ENCODE measurements around the gene RAD51. TPM values are rescaled to one million over a fixed set of nuclear protein-coding genes. Genes with fewer than 3 reads are reported as not detected.
A peak's percentile ranks its signal among the peaks of the same experiment; 100 is the strongest.

The RAD51 gene
- polyA plus RNA-seq, 3 donors, result 0.28 to 0.61 TPM; not detected in 1

- Histone ChIP-seq H3K36me3 (replicated peaks in 1 of 2; ENCODE audit: control insufficient read depth in 1 of 2, insufficient read depth in 2 of 2, low read length in 2 of 2) (peaks cover 54 to 76% of the 10 kb centered on the region in 2 donors), H2AFZ (ENCODE audit: insufficient read depth, low read depth, low read length, poor library complexity, severe bottlenecking) (no peak overlapping the region), H3K79me2 (ENCODE audit: insufficient read depth, low read length) (no peaks in the 10 kb centered on the region), H3K4me1 (ENCODE audit: control insufficient read depth in 1 of 2, insufficient read depth in 2 of 2, low read length in 2 of 2) (peaks cover 19 to 23% of the 10 kb centered on the region in 2 donors), H3K27ac (ENCODE audit: low read depth in 1 of 2, low read length in 2 of 2) (no peak overlapping the region), H3K9ac (ENCODE audit: insufficient read depth, low read length, poor library complexity, severe bottlenecking) (no peak overlapping the region), H3K9me3 (replicated peaks in 1 of 2; ENCODE audit: control insufficient read depth in 1 of 2, insufficient read depth in 1 of 2, low read length in 2 of 2) (no peaks in the 10 kb centered on the region), H3K4me2 (replicated peaks; ENCODE audit: extremely low read depth, low read length, poor library complexity, severe bottlenecking) (no peak overlapping the region), H4K20me1 (ENCODE audit: insufficient read depth, low read length) (no peaks in the 10 kb centered on the region), H3K27me3 (ENCODE audit: control insufficient read depth in 2 of 2, insufficient read depth in 2 of 2, low read length in 2 of 2) (no peaks in the 10 kb centered on the region), H3K4me3 (replicated peaks in 1 of 3; ENCODE audit: low read depth in 2 of 3, low read length in 3 of 3) (no peak overlapping the region)
- Mint-ChIP-seq H3K36me3 (peaks cover 64 to 83% of the 10 kb centered on the region in 2 donors), H3K4me1 (peaks cover 23% of the 10 kb centered on the region), H3K27me3 (ENCODE audit: low read depth in 3 of 3) (peaks cover 0 to 2% (median 1%) of the 10 kb centered on the region in 3 donors), H3K4me3 (no peak overlapping the region), H3K9me3 (no peaks in the 10 kb centered on the region), H3K27ac (no peak overlapping the region)
- DNase-seq, result no peak
- no peak for TF ChIP-seq CTCF (IDR thresholded peaks at IDR 0.05)
- intact Hi-C loops (cut with micrococcal nuclease), result no loop called here
- WGBS (ENCODE audit: insufficient coverage), result 96% methylated on average over 8 of the region's 13 CpGs
Observed at GRCh38 chr15:40772014-40772413, 77.0 kb downstream of the RAD51 start.

GRCh38 chr15:40773496-40773895 lies 78.5 kb downstream of the RAD51 start:
- no peaks in the 10 kb centered on the region for H3K9me3 Mint-ChIP-seq
- peaks cover 19% of the 10 kb centered on the region for H3K4me1 Mint-ChIP-seq
- H3K36me3 Mint-ChIP-seq, result peaks cover 64 to 82% of the 10 kb centered on the region in 2 donors
- Histone ChIP-seq H3K9me3 (replicated peaks in 1 of 2; ENCODE audit: control insufficient read depth in 1 of 2, insufficient read depth in 1 of 2, low read length in 2 of 2) (no peaks in the 10 kb centered on the region), H3K36me3 (replicated peaks in 1 of 2; ENCODE audit: control insufficient read depth in 1 of 2, insufficient read depth in 2 of 2, low read length in 2 of 2) (peaks cover 46 to 79% of the 10 kb centered on the region in 2 donors), H3K4me3 (replicated peaks in 1 of 3; ENCODE audit: low read depth in 2 of 3, low read length in 3 of 3) (no peak overlapping the region), H3K27me3 (ENCODE audit: control insufficient read depth in 2 of 2, insufficient read depth in 2 of 2, low read length in 2 of 2) (no peaks in the 10 kb centered on the region), H3K79me2 (ENCODE audit: insufficient read depth, low read length) (no peaks in the 10 kb centered on the region), H3K4me1 (ENCODE audit: control insufficient read depth in 1 of 2, insufficient read depth in 2 of 2, low read length in 2 of 2) (peaks cover 17 to 19% of the 10 kb centered on the region in 2 donors), H4K20me1 (ENCODE audit: insufficient read depth, low read length) (no peaks in the 10 kb centered on the region), H3K9ac (ENCODE audit: insufficient read depth, low read length, poor library complexity, severe bottlenecking) (no peak overlapping the region), H2AFZ (ENCODE audit: insufficient read depth, low read depth, low read length, poor library complexity, severe bottlenecking) (no peak overlapping the region), H3K27ac (ENCODE audit: low read depth in 1 of 2, low read length in 2 of 2) (no peak overlapping the region), H3K4me2 (replicated peaks; ENCODE audit: extremely low read depth, low read length, poor library complexity, severe bottlenecking) (no peak overlapping the region)
- no peak overlapping the region for H3K4me3 Mint-ChIP-seq
- no peak for DNase-seq
- 94% methylated on average over 8 of the region's 8 CpGs for WGBS (ENCODE audit: insufficient coverage)
- TF ChIP-seq CTCF (IDR thresholded peaks at IDR 0.05), result no peak
- peak overlapping the region in 1 of 7 donors; percentile 75 for H3K27ac Mint-ChIP-seq
- peaks cover 0 to 2% (median 1%) of the 10 kb centered on the region in 3 donors for H3K27me3 Mint-ChIP-seq (ENCODE audit: low read depth in 3 of 3)
- intact Hi-C loops (cut with micrococcal nuclease), result no loop called here

Data from CD14-positive monocyte (primary cell).